Ureter (tissue), 1 donor: ENCODE measurements around the gene LRRC4C. TPM values are rescaled to one million over a fixed set of nuclear protein-coding genes. Genes with fewer than 3 reads are reported as not detected.

Experiments
- DNase-seq: peaks from one replicate; pipeline ENCODE4 v3.0.0-alpha.2; 2020; ENCODE audit warnings: low spot score
- total RNA-seq: library from RNA; stranded (reverse); gene quantifications from one replicate; pipeline ENCODE4 v1.2.4, GENCODE V29; 2023
- donor health status: DM: yes; HTN: yes; CAD: no.

Gene LRRC4C
- total RNA-seq, 1 donor from 2014 or later: 3.6 TPM

DNA sequence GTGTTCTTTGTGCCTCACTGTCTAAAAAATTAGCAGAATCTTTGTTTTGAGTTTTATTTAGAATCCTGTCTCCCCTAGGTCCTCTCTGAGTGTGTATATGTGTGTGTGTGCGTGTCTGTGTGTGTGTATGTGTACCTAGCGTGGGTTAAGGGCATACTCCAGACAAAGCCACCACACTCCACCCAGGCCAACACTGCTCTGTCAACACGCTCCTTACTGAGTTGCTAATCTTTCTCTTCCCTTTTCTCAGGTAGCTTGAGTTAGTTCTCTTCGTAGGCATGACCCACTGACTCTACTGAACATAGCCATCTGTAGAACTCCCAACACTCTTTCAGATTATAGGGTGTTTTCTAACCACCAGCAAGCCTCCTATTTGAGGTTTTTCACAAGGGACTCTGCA, 131.1 kb downstream of the LRRC4C start:
- DNase-seq: no peak

- no peak for DNase-seq
Observed at GRCh38 chr11:41323446-41323845, 136.0 kb downstream of the LRRC4C start.

DNA sequence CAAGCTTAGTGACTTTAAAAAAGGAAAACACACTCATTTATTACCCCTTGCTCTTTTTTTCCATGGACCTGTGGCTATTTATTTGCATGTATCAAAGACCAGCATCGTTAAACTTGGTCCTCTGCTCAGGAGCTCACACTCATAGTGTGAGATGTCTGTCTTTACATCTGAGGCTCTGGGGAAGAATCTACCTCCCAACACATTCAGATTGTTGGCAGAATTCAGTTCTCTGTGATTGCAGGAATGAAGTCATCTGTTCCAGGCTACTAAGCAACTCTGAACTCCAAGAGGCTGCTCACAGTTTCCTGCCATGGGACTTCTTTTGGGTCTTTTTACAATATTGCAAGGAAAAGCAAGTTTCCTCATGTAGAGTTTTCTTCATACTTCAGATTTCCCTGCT, 138.8 kb downstream of the LRRC4C start:
- no peak for DNase-seq

GRCh38 chr11:41320238-41320637, 139.2 kb downstream of the LRRC4C start:
- no peak for DNase-seq

DNA sequence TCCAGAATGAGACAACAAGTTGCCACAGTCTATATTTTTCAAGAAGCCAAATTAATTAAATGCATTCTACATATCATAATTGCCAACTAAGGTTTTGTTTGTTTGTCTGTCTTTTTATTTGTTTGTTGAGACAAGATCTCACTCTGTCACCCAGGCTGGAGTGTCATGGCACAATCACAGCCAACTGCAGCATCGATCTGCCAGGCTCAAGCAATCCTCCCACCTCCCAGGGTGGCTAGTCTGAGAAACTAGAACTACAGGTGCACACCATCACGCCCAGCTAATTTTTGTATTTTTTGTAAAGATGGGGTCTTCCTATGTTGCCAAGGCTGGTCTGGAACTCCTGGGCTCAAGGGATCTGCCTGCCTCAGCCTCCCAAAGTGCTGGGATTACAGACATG, 140.0 kb downstream of the LRRC4C start:
- no peak for DNase-seq

DNA sequence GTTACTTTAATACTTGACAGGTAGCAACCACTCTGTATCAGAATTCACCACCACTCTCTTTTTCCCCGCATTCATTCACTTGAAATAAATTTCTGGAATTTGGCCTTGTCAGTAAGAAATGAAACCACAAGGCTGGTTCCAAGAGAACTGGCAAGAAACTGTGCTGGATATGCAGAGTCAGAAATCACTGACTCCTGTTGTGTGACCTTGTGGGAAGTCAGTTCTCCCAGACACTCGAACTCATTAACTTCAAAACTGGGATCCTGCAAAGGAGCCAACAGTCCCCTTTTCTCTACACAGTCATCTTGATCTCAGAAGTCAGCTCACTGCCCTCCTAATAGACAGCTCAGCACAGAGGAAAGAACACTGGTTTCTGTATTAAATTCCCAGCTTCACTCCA, 142.7 kb downstream of the LRRC4C start:
- DNase-seq: no peak

GRCh38 chr11:41313226-41313625, 146.2 kb downstream of the LRRC4C start:
- no peak for DNase-seq

DNA sequence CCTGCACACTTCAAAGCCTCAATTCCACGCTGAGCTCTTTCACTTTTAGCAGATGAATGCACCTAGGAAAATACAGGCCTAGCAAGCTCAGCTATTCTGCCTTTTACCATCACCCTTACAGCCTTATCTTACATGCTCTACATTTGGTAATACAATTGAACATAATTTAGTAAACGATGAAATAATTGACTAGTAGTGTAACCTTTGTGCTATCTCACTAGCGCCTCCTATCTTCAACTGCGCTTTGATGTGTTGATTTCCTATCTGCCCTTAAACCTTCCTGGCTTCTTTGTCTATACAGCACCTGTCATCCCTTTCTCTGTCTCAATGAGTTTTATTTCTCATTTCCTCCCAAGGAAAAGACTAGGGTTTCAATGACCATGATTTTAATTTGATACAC, 149.7 kb downstream of the LRRC4C start:
- no peak for DNase-seq

DNA sequence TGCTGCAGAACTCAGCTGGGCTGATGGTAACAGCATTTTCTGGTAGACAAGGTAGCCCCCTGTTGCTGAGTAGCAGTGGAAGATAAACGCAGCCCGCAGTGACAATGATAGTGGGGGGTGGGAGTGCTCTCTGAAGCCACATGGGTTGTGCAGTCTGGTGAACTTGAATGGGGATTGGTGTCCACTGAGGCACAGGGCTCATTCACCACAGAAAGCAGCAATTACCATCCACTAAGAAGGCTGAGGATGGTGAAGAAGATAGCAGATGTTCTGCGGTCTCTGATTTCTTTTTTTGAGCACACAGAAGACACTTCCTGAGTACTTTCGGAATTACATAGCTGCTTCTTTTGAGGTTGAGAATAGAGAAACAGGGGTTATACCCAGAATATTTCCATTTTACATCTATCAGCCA, 150.3 kb downstream of the LRRC4C start:
- DNase-seq: no peak

GRCh38 chr11:41308286-41308685, 151.2 kb downstream of the LRRC4C start:
- DNase-seq: no peak

GRCh38 chr11:41307296-41308080, 152.0 kb downstream of the LRRC4C start:
- DNase-seq: no peak

- DNase-seq: no peak
Observed at GRCh38 chr11:41306431-41306830, 153.0 kb downstream of the LRRC4C start.

GRCh38 chr11:41301023-41301422, 158.4 kb downstream of the LRRC4C start:
- DNase-seq: no peak

DNA sequence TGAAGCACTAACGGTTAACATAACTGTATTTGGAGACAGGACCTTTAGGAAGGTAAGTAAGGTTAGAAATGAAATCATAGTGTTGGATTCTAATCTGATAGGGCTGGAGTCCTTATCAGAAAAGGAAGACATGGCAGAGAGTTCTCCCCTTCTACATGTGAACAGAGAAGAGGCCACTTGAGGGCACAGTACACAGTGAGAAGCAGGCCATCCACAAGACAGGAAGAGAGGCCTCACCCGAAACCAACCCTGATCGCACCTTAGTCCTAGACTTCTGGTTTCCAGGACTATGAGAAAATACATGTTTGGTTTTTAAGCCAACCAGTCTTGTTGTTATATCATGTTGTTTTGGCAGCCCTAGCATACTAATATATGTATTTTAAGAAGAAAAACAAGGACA, 170.0 kb downstream of the LRRC4C start:
- no peak for DNase-seq

DNA sequence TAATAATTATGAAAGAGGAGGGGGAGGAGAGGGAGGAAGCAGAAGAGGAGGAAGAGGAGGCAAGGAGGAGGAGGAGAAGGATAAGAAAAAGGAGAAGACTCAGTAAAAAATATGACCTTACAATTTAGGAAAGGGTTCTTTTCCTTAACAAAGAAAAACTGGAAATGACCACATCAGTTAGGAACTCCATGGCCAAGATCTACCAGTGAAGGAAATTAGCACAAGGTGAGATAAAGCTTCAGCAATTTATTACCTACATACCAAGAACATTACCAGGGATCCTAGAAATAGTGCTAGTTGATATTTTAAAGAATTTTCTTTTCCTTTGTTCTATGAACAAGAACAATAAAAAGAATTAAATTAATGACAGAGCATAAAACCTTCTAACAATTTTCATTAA, 172.7 kb downstream of the LRRC4C start:
- no peak for DNase-seq

GRCh38 chr11:41284354-41284753, 175.1 kb downstream of the LRRC4C start:
- DNase-seq: no peak

DNA sequence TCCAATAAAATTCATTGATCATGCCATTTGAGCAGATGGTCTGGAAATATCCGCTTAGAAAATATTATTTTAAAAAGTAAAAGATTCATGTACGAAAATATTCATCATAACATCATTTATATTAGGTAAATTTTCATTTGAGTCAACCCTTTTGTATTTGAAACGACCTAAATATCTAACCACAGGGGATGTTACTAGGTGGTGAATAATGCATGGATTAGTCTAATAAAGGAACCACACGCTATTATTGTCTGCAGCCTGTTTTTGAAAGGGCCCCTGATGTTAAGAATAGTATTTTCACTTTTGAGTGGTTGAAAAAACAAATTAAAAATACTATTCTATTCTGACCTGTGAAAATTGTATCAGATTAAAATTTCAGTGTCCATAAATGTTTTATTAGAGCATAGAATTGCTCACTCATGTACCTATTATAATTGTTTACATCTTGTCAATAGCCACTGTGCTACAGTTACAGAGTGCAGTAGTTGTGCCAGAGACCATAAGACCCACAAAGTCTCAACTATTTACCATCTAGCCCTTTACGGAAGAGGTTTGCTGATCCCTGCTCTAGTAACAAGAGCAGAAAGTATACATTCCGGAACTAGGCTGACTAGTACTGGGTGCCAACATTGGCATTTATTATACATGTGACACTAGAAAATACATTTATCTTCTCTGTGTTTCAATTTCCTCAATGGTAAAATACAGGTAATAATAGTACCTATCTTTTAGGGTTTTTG, 176.1 kb downstream of the LRRC4C start:
- no peak for DNase-seq

GRCh38 chr11:41282395-41282794, 177.1 kb downstream of the LRRC4C start:
- DNase-seq: no peak

- DNase-seq: no peak
Observed at GRCh38 chr11:41281131-41281742, 178.2 kb downstream of the LRRC4C start.

DNA sequence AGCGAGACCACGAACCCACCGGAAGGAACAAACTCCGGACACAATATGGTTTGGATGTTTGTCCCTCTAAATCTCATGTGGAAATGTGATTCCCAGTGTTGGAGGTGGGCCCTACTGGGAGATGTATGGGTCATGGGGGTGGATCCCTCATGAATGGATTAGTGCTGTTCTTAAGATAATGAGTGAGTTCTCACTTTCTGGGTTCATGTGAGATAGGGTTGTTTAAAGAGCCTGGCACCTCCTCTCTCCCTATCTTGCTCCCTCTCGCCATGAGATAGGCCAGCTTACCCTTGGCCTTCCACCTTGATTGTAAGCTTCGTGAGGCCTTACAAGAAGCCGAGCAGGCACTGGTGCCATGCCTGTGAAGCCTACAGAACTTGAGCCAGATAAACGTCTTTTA, 184.6 kb downstream of the LRRC4C start:
- no peak for DNase-seq

DNA sequence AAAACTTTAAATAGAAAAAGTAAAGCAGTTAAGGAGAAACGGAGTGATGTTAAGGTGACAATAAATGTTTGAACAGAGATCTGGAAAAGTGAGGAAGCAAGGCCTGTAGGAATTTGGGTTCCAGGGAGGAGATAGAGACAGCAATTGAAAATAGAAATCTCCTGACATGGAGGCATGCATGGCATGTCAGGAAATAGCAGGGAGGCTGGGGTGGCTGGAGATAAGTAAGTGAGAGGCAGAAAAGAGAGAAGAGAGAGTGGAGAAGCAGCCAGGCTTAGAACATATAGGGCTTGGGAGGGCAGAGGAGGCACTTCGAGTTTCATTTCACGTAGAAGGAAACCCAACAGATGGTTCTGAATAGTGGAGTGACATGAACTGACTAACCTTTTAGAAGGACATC, 185.5 kb downstream of the LRRC4C start:
- DNase-seq: no peak

GRCh38 chr11:41267451-41267850, 192.0 kb downstream of the LRRC4C start:
- no peak for DNase-seq

GRCh38 chr11:41256041-41256440, 203.4 kb downstream of the LRRC4C start:
- DNase-seq: no peak
